ENCODE measurements around the gene PRR7.

GRCh38 chr5:177405805-177406204 lies 40.8 kb upstream of the PRR7 start:
- no peak for TF ChIP-seq CTCF (IDR thresholded peaks at IDR 0.05)
- no peak for TF ChIP-seq POLR2A (IDR thresholded peaks at IDR 0.05)

Data from esophagus squamous epithelium (tissue), 4 donors.